K562 (cell line): ENCODE data around the gene POLR1A. TPM values are rescaled to one million over a fixed set of nuclear protein-coding genes. Genes with fewer than 3 reads are reported as not detected.
A peak's percentile ranks its signal among the peaks of the same experiment; 100 is the strongest.

ENCODE experiments used
- ATAC-seq: fragments of 200-7000 bp; cut with Tn5 transposase; 3 replicates; pipeline ENCODE4 v1.9.1; 2020; ENCODE audit warnings: moderate library complexity
- BruUV-seq: library from RNA; stranded (reverse); fragments of 400-500 nt; replicated peaks from 2 replicates; lab custom pipeline; 2021; lab: Mats Ljungman, UMichigan
- CTCF ChIA-PET: fragments of 300-600 bp; formaldehyde crosslinking; extraction: SDS; loops from one replicate; lab custom pipeline; 2021; ENCODE audit warnings: low intra/inter-chr PET ratio; lab: Yijun Ruan, JAX
- POLR2A ChIA-PET: fragments of 300-600, 350-650 bp; sonication (Branson Sonifier 250); formaldehyde crosslinking; extraction: SDS; loops from one replicate; lab custom pipeline; 2021; ENCODE audit warnings: antibody characterized with exemption, inconsistent platforms; lab: Yijun Ruan, JAX
- DNase-seq, 4 experiments: peaks; one replicate each; pipeline versions ENCODE4 v3.0.0 to v3.0.0-alpha.2; 2011 to 2018; ENCODE audit warnings: low spot score in 3 of 4, mixed read lengths in 3 of 4; ENCODE audit errors: extremely low read depth in 1 of 4
- FAIRE-seq: peaks from 2 replicates; lab custom pipeline; 2011; peaks lifted over from hg19 to GRCh38; lab: Jason Lieb, UNC
- H2AFZ ChIP-seq: 2 replicates; pipeline ENCODE4 v1.6.0; 2011; ENCODE audit warnings: low read depth, low read length, control low read depth, inconsistent platforms
- H3K27ac ChIP-seq: fragments of 200-600 bp; 3 replicates; pipeline ENCODE4 v1.8.0; 2011; ENCODE audit warnings: low read depth, mild to moderate bottlenecking, control low read depth, inconsistent platforms, low read length, moderate library complexity, mixed read lengths; ENCODE audit errors: extremely low read depth
- H3K27me3 ChIP-seq, 2 experiments: fragments of 300-600 bp in 1 of 2; 2 replicates in 1 of 2; 3 replicates in 1 of 2; pipeline versions ENCODE4 v1.6.0 to v1.8.0; 2011; ENCODE audit warnings: inconsistent platforms in 2 of 2, low read length in 2 of 2, mild to moderate bottlenecking in 1 of 2, mixed read lengths in 1 of 2, moderate library complexity in 1 of 2; ENCODE audit not compliant: control insufficient read depth in 2 of 2, insufficient read depth in 2 of 2
- H3K36me3 ChIP-seq: fragments of 300-600 bp; 3 replicates; pipeline ENCODE4 v1.8.0; 2011; ENCODE audit warnings: mild to moderate bottlenecking, low read length, inconsistent platforms; ENCODE audit not compliant: control insufficient read depth, insufficient read depth
- H3K4me1 ChIP-seq, 2 experiments: fragments of 200-600 bp in 1 of 2; replicated peaks in 1 of 2; 2 replicates in 1 of 2; 3 replicates in 1 of 2; pipeline versions ENCODE4 v1.5.1 to v1.8.0; 2011; ENCODE audit warnings: inconsistent platforms in 2 of 2, low read length in 2 of 2, mild to moderate bottlenecking in 1 of 2, mixed read lengths in 1 of 2, moderate library complexity in 1 of 2; ENCODE audit not compliant: control insufficient read depth in 2 of 2, insufficient read depth in 2 of 2
- H3K4me2 ChIP-seq: 2 replicates; pipeline ENCODE4 v1.6.1; 2011; ENCODE audit warnings: low read length, control low read depth, inconsistent platforms, mixed read lengths; ENCODE audit not compliant: insufficient read depth
- H3K4me3 ChIP-seq: fragments of 200-600 bp; sonication (generic), shearing (Covaris generic); 2 replicates; pipeline ENCODE4 v1.5.1; 2016; ENCODE audit warnings: control low read depth, inconsistent platforms
- H3K79me2 ChIP-seq: fragments of 200-600 bp; 3 replicates; pipeline ENCODE4 v1.8.0; 2011; ENCODE audit warnings: low read length, inconsistent platforms; ENCODE audit not compliant: control insufficient read depth, insufficient read depth
- H3K9ac ChIP-seq, 2 experiments: 2 replicates each; pipeline versions ENCODE4 v1.6.0 to v1.6.1; 2011; ENCODE audit warnings: low read depth in 2 of 2, low read length in 2 of 2, control low read depth in 1 of 2, inconsistent platforms in 1 of 2, mild to moderate bottlenecking in 1 of 2, mixed read lengths in 1 of 2; ENCODE audit not compliant: insufficient read depth in 1 of 2
- H3K9me1 ChIP-seq: one replicate; pipeline ENCODE4 v1.6.0; 2011; ENCODE audit warnings: inconsistent platforms, mild to moderate bottlenecking, low read length, moderate library complexity; ENCODE audit not compliant: control insufficient read depth, insufficient read depth
- H3K9me3 ChIP-seq: replicated peaks from 2 replicates; pipeline ENCODE4 v1.5.1; 2011; ENCODE audit warnings: low read depth, low read length, inconsistent platforms; ENCODE audit not compliant: control insufficient read depth, insufficient read depth
- H4K20me1 ChIP-seq: replicated peaks from 2 replicates; pipeline ENCODE4 v1.6.1; 2011; ENCODE audit warnings: low read length, inconsistent platforms, mixed read lengths; ENCODE audit not compliant: control insufficient read depth, insufficient read depth
- BRCA1 ChIP-seq, 2 experiments: fragments of 450-650 bp in 1 of 2; sonication (generic) in 1 of 2; formaldehyde crosslinking in 1 of 2; IDR thresholded peaks; 2 replicates each; pipeline versions ENCODE4 v1.5.0 to v1.6.1; 2017 to 2020; ENCODE audit warnings: mild to moderate bottlenecking in 1 of 2, missing genetic modification reagents in 1 of 2
- WGBS: fragments of 100-300 bp; shearing (Covaris generic); methylation state at CpG from one replicate; pipeline ENCODE4 v1.1.6; 2016; ENCODE audit warnings: low coverage, mixed read lengths; ENCODE audit not compliant: insufficient coverage; ENCODE audit errors: missing lambda C conversion rate; 5-methylcytosine and 5-hydroxymethylcytosine counted together
- in situ Hi-C: fragments of 300-500 bp; cut with MboI; formaldehyde crosslinking; loops from 4 replicates; pipeline ENCODE4 v1.15.0; 2018; ENCODE audit warnings: inconsistent platforms, mixed read lengths
- intact Hi-C: fragments of 100-400 bp; cut with micrococcal nuclease; formaldehyde crosslinking; loops from 2 replicates; pipeline ENCODE4 v1.14.2; 2022
- polyA plus RNA-seq, 8 experiments: library from polyadenylated mRNA; depleted of rRNA in 4 of 8; stranded (reverse) in 5 of 8; unstranded in 3 of 8; fragments of >200 nt; fragmentation: Nextera tagmentation in 2 of 8; fragmentation: Illumina TruSeq in 1 of 8; extraction: Ambion mirVana in 2 of 8; extraction: Trizol in 1 of 8; gene quantifications; 2 replicates each; pipeline versions ENCODE4 v1.2.1 to v1.2.3, GENCODE V29; 2011 to 2014; ENCODE audit warnings: inconsistent platforms in 1 of 8, missing spikeins in 1 of 8
- total RNA-seq, 7 experiments: library from RNA; depleted of rRNA in 6 of 7; stranded (reverse); fragments of >200 nt in 6 of 7; fragmentation: Illumina TruSeq in 2 of 7; extraction: Trizol in 2 of 7; gene quantifications; 2 replicates each; pipeline versions ENCODE4 v1.2.1 to v1.2.3, GENCODE V29; 2011 to 2021; ENCODE audit warnings: low replicate concordance in 1 of 7
- TF ChIP-seq, protein P1 (sequence below), 3 experiments: IDR thresholded peaks in 2 of 3; conservative IDR thresholded peaks in 1 of 3; 2 replicates each; pipeline ENCODE4 v1.5.1; 2011 to 2012; ENCODE audit warnings: low read length in 3 of 3, mild to moderate bottlenecking in 3 of 3, control low read depth in 2 of 3, improper control_type of control experiment in 1 of 3, inconsistent platforms in 1 of 3, low read depth in 1 of 3, mixed read lengths in 1 of 3, moderate library complexity in 1 of 3; ENCODE audit not compliant: insufficient read depth in 2 of 3

POLR1A gene
- total and polyA plus RNA-seq, 9 of the 15 experiments (the other 6 are each of a cell fraction or from before 2014, with no cell fraction given), result 3.0 to 72.1 (median 21.8) TPM

DNA sequence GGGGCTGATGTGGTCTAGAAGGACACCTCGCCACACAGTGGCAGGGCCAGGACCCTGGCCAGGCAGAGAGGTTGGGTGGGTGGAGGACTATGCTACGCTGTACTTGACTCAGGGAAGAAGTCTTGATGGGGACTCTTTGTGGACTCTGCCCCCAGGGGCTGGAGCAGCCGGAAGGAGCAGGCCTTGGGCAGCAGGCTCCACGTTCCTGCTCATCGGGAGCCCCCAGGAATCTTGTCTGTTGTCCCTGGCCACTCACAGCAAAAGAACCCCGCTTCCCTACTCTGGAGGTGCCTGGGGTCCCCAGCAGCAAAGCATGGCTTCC lies 79.0 kb downstream of the POLR1A start:
- intact Hi-C loops (loop anchor here (5.0 kb wide), 2 partner anchors 51 to 199 kb away; no protein-coding TSS in a partner anchor), in situ Hi-C loops (no loop called here)
- peak overlapping the region in 1 of 2 experiments; percentile 10; a peak in 1 of 4 replicates for H3K9ac ChIP-seq
- 96% methylated on average over 6 of the region's 6 CpGs for WGBS
- TF ChIP-seq BRCA1 (IDR thresholded peaks at IDR 0.05) (no peak), BRCA1 (CRISPR knock-in tag; IDR thresholded peaks at IDR 0.05) (no peak)
- TF ChIP-seq, protein P1, sequence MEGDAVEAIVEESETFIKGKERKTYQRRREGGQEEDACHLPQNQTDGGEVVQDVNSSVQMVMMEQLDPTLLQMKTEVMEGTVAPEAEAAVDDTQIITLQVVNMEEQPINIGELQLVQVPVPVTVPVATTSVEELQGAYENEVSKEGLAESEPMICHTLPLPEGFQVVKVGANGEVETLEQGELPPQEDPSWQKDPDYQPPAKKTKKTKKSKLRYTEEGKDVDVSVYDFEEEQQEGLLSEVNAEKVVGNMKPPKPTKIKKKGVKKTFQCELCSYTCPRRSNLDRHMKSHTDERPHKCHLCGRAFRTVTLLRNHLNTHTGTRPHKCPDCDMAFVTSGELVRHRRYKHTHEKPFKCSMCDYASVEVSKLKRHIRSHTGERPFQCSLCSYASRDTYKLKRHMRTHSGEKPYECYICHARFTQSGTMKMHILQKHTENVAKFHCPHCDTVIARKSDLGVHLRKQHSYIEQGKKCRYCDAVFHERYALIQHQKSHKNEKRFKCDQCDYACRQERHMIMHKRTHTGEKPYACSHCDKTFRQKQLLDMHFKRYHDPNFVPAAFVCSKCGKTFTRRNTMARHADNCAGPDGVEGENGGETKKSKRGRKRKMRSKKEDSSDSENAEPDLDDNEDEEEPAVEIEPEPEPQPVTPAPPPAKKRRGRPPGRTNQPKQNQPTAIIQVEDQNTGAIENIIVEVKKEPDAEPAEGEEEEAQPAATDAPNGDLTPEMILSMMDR (IDR thresholded peaks at IDR 0.05 in 2 of 3, conservative IDR thresholded peaks at IDR 0.05 in 1 of 3; ENCODE audit: insufficient read depth in 2 of 3, low read depth in 1 of 3, low read length in 3 of 3), result peak in 1 of 3 experiments; percentile 20; a peak in 2 of 6 replicates
- peak; percentile 20; the same call in 2 of the 3 replicates for ATAC-seq
- no peaks in the 10 kb centered on the region for H3K9me3 ChIP-seq
- FAIRE-seq, result no peak
- ChIA-PET CTCF (no interaction called here), POLR2A (interaction anchor here (1.0 to 1.4 kb wide), 2 partner anchors 10 to 45 kb away, joined by 3 to 5 read pairs; no protein-coding TSS in a partner anchor)
- BruUV-seq, result no TSS peak
- no peaks in the 10 kb centered on the region for H4K20me1 ChIP-seq
- H3K4me1 ChIP-seq, result peaks cover 0 to 10% of the 10 kb centered on the region in 2 experiments; a peak in 2 of 5 replicates
- no peak overlapping the region for H3K4me2 ChIP-seq
- H3K9me1 ChIP-seq, result peaks cover 4% of the 10 kb centered on the region
- no peaks in the 10 kb centered on the region for H3K79me2 ChIP-seq
- peaks cover 79% of the 10 kb centered on the region; the same call in 2 of the 3 replicates for H3K36me3 ChIP-seq
- H3K27ac ChIP-seq, result no peak overlapping the region
- H3K4me3 ChIP-seq, result no peak overlapping the region
- H3K27me3 ChIP-seq, result no peaks in the 10 kb centered on the region
- no peak overlapping the region for H2AFZ ChIP-seq
- no peak for DNase-seq
